CD4-positive, alpha-beta T cell (primary cell): ENCODE results near the gene RHCG. TPM values are rescaled to one million over a fixed set of nuclear protein-coding genes. Genes with fewer than 3 reads are reported as not detected.

Experiments used
- ATAC-seq: fragments of 200-7000 bp; cut with Tn5 transposase; one replicate; pipeline ENCODE4 v1.10.0; 2022; ENCODE audit warnings: mild to moderate bottlenecking; ENCODE audit not compliant: poor library complexity
- CTCF ChIA-PET: fragments of 350-600 bp; sonication (Branson Sonifier 250); formaldehyde crosslinking; loops from one replicate; lab custom pipeline; 2021; ENCODE audit warnings: antibody characterized with exemption, inconsistent platforms; lab: Charles Lee
- POLR2A ChIA-PET: fragments of 350-600 bp; sonication (Branson Sonifier 250); formaldehyde crosslinking; loops from one replicate; lab custom pipeline; 2021; ENCODE audit warnings: antibody characterized with exemption, inconsistent platforms; lab: Charles Lee
- DNase-seq, 14 experiments: peaks; one replicate each; pipeline ENCODE4 v3.0.0-alpha.2; 2013 to 2020; ENCODE audit warnings: mixed read lengths in 2 of 14
- H3K27ac ChIP-seq, 2 donors: one replicate each; pipeline versions ENCODE4 v1.5.1 to v1.7.0; 2013; ENCODE audit warnings: low read length in 2 of 2, low read depth in 1 of 2, mild to moderate bottlenecking in 1 of 2
- H3K27me3 ChIP-seq, 2 experiments: 1 replicate in 1 of 2; 2 replicates in 1 of 2; pipeline versions ENCODE4 v1.6.1 to v1.7.0; 2013; ENCODE audit warnings: low read length in 2 of 2, control low read depth in 1 of 2, mild to moderate bottlenecking in 1 of 2, moderate library complexity in 1 of 2; ENCODE audit not compliant: insufficient read depth in 2 of 2, control insufficient read depth in 1 of 2
- H3K36me3 ChIP-seq: one replicate; pipeline ENCODE4 v1.6.1; 2013; ENCODE audit warnings: low read length, control low read depth; ENCODE audit not compliant: insufficient read depth
- H3K4me1 ChIP-seq: one replicate; pipeline ENCODE4 v1.6.1; 2013; ENCODE audit warnings: low read length, control low read depth; ENCODE audit not compliant: insufficient read depth
- H3K4me3 ChIP-seq: one replicate; pipeline ENCODE4 v1.5.1; 2013; ENCODE audit warnings: mild to moderate bottlenecking, low read length, moderate library complexity
- H3K9me3 ChIP-seq, 2 experiments: 1 replicate in 1 of 2; 2 replicates in 1 of 2; pipeline versions ENCODE4 v1.6.1 to v1.7.0; 2013; ENCODE audit warnings: low read length in 2 of 2, mild to moderate bottlenecking in 2 of 2, control low read depth in 1 of 2, moderate library complexity in 1 of 2; ENCODE audit not compliant: control insufficient read depth in 1 of 2, insufficient read depth in 1 of 2
- H3K27ac Mint-ChIP-seq: one replicate; pipeline ENCODE4 v1.8.0; 2020; ENCODE audit warnings: mixed read lengths
- H3K27me3 Mint-ChIP-seq: one replicate; pipeline ENCODE4 v1.8.0; 2021; ENCODE audit warnings: mixed read lengths
- H3K36me3 Mint-ChIP-seq: one replicate; pipeline ENCODE4 v1.8.0; 2021; ENCODE audit warnings: low read depth, mixed read lengths
- H3K4me1 Mint-ChIP-seq: one replicate; pipeline ENCODE4 v1.8.0; 2021; ENCODE audit warnings: low read depth, mixed read lengths
- H3K4me3 Mint-ChIP-seq: one replicate; pipeline ENCODE4 v1.8.0; 2020; ENCODE audit warnings: mild to moderate bottlenecking, mixed read lengths
- H3K9me3 Mint-ChIP-seq: one replicate; pipeline ENCODE4 v1.8.0; 2020; ENCODE audit warnings: mixed read lengths
- CTCF ChIP-seq: fragments of 200-600 bp; IDR thresholded peaks from one replicate; pipeline ENCODE4 v1.8.0; 2022; ENCODE audit warnings: antibody characterized with exemption, mild to moderate bottlenecking
- intact Hi-C, 2 experiments: fragments of 100-400 bp; cut with DNase I in 1 of 2; cut with micrococcal nuclease in 1 of 2; formaldehyde crosslinking; loops; one replicate each; pipeline versions ENCODE4 v1.15.1 to v1.9.0; 2023 to 2025; cut with DNase I, micrococcal nuclease
- total RNA-seq, 174 experiments: library from RNA in 2 of 174; stranded (reverse) in 2 of 174; gene quantifications; one replicate each; pipeline ENCODE4 v1.2.3 and lab custom pipeline; 2021 to 2026

The RHCG gene
- total RNA-seq, 2 experiments from 2014 or later = not detected

- no peak for ATAC-seq
- no peak for DNase-seq
- Mint-ChIP-seq H3K27me3 (peaks cover 9% of the 10 kb centered on the region), H3K4me3 (no peak overlapping the region), H3K36me3 (no peaks in the 10 kb centered on the region), H3K27ac (no peak overlapping the region), H3K9me3 (no peaks in the 10 kb centered on the region), H3K4me1 (no peaks in the 10 kb centered on the region)
- Histone ChIP-seq H3K4me3 (no peak overlapping the region), H3K27ac (no peak overlapping the region), H3K9me3 (no peaks in the 10 kb centered on the region), H3K4me1 (no peaks in the 10 kb centered on the region), H3K36me3 (no peaks in the 10 kb centered on the region), H3K27me3 (peaks cover 2 to 4% of the 10 kb centered on the region in 2 experiments)
- CTCF ChIA-PET = no interaction called here
- TF ChIP-seq CTCF = no peak
- intact Hi-C loops = no loop called here
- POLR2A ChIA-PET = no interaction called here
Observed at GRCh38 chr15:89521605-89522004, 25.2 kb upstream of the RHCG start.

GRCh38 chr15:89515477-89515876, 19.1 kb upstream of the RHCG start:
- H3K27ac Mint-ChIP-seq = no peak overlapping the region
- Histone ChIP-seq H3K4me1 (no peaks in the 10 kb centered on the region), H3K4me3 (no peak overlapping the region), H3K36me3 (no peaks in the 10 kb centered on the region), H3K27me3 (peaks cover 2 to 20% of the 10 kb centered on the region in 2 experiments), H3K27ac (no peak overlapping the region), H3K9me3 (no peaks in the 10 kb centered on the region)
- H3K4me3 Mint-ChIP-seq = no peak overlapping the region
- intact Hi-C loops = no loop called here
- peaks cover 61% of the 10 kb centered on the region for H3K27me3 Mint-ChIP-seq
- no peaks in the 10 kb centered on the region for H3K36me3 Mint-ChIP-seq
- H3K4me1 Mint-ChIP-seq = no peaks in the 10 kb centered on the region
- H3K9me3 Mint-ChIP-seq = no peaks in the 10 kb centered on the region
- CTCF ChIA-PET = no interaction called here
- no peak for TF ChIP-seq CTCF
- POLR2A ChIA-PET = no interaction called here
- no peak for ATAC-seq
- DNase-seq = no peak

- Mint-ChIP-seq H3K27ac (no peak overlapping the region), H3K27me3 (peaks cover 67% of the 10 kb centered on the region), H3K36me3 (no peaks in the 10 kb centered on the region), H3K4me1 (no peaks in the 10 kb centered on the region), H3K4me3 (no peak overlapping the region), H3K9me3 (no peaks in the 10 kb centered on the region)
- no peaks in the 10 kb centered on the region for H3K36me3 ChIP-seq
- H3K27me3 ChIP-seq = peaks cover 5 to 20% of the 10 kb centered on the region in 2 experiments
- ATAC-seq = no peak
- POLR2A ChIA-PET = no interaction called here
- no peak overlapping the region for H3K27ac ChIP-seq
- no peak for DNase-seq
- intact Hi-C loops = no loop called here
- no peaks in the 10 kb centered on the region for H3K9me3 ChIP-seq
- H3K4me1 ChIP-seq = no peaks in the 10 kb centered on the region
- no peak overlapping the region for H3K4me3 ChIP-seq
- CTCF ChIA-PET = no interaction called here
- TF ChIP-seq CTCF = no peak
Observed at GRCh38 chr15:89514596-89515406, 18.4 kb upstream of the RHCG start.
